ENCODE results near the gene CTNND2. TPM values are rescaled to one million over a fixed set of nuclear protein-coding genes. Genes with fewer than 3 reads are reported as not detected.

Gene CTNND2
- total and polyA plus RNA-seq, 4 donors = 0.03 to 1.0 (median 0.27) TPM

DNA sequence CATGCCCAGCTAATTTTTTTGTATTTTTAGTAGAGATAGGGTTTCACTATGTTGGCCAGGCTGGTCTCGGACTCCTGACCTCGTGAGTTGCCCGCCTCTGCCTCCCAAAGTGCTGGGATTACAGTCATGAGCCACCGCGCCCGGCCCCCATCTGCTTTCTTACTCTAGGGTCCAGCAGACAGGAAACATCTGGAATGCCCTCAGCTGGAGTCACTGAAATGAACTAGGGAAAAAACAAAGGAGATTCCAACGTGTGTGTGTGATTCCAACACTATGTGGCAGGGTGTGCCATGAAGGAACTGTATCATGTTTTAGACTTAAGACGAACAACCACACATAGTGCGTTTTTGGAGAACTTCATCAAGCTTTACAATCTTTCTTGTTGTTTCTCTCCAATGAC lies 603.1 kb downstream of the CTNND2 start:
- H3K4me3 ChIP-seq (ENCODE audit: low read length in 2 of 2) = no peak overlapping the region
- intact Hi-C loops (cut with DNase I) = no loop called here
- no peak for ATAC-seq (ENCODE audit: low FRiP score)
- no peaks in the 10 kb centered on the region for H3K36me3 ChIP-seq (ENCODE audit: control insufficient read depth in 1 of 2, insufficient read depth in 2 of 2, low read length in 1 of 2)
- no peak for DNase-seq
- 67 to 77% methylated on average over 9 of the region's 9 CpGs for WGBS, 2 donors
- no peaks in the 10 kb centered on the region for H3K4me1 ChIP-seq (ENCODE audit: control insufficient read depth in 1 of 2, insufficient read depth in 2 of 2, low read length in 2 of 2)
- H3K27me3 ChIP-seq (ENCODE audit: control insufficient read depth in 1 of 2, insufficient read depth in 2 of 2, low read length in 1 of 2) = no peaks in the 10 kb centered on the region
- no peaks in the 10 kb centered on the region for H3K9me3 ChIP-seq (ENCODE audit: control insufficient read depth, low read length)
- H3K27ac ChIP-seq (ENCODE audit: low read depth in 1 of 2, low read length in 2 of 2) = no peak overlapping the region

DNA sequence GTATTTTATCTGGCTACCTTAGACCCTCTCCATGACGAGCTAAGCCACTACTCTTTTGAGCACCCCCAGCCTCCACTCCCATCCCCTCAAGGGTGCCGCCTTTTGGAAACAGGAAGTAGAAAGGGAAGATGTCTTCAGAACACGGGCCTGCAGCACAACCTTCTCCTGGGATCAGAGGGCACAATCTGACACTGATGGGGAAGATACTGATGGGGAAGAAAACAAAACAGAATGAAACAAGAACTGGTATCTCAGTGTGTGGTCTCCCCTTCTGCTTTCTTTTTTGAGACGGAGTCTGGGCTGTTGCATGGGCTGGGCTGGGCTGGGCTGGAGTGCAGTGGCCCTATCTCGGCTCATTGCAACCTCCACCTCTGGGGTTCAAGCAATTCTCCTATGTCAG lies 603.5 kb downstream of the CTNND2 start:
- H3K36me3 ChIP-seq (ENCODE audit: control insufficient read depth in 1 of 2, insufficient read depth in 2 of 2, low read length in 1 of 2) = no peaks in the 10 kb centered on the region
- H3K9me3 ChIP-seq (ENCODE audit: control insufficient read depth, low read length) = no peaks in the 10 kb centered on the region
- H3K4me1 ChIP-seq (ENCODE audit: control insufficient read depth in 1 of 2, insufficient read depth in 2 of 2, low read length in 2 of 2) = no peaks in the 10 kb centered on the region
- no peak overlapping the region for H3K27ac ChIP-seq (ENCODE audit: low read depth in 1 of 2, low read length in 2 of 2)
- no peak overlapping the region for H3K4me3 ChIP-seq (ENCODE audit: low read length in 2 of 2)
- WGBS, 2 donors = 66 to 73% methylated on average over 5 of the region's 5 CpGs
- DNase-seq (no peak), ATAC-seq (ENCODE audit: low FRiP score) (no peak)
- H3K27me3 ChIP-seq (ENCODE audit: control insufficient read depth in 1 of 2, insufficient read depth in 2 of 2, low read length in 1 of 2) = no peaks in the 10 kb centered on the region
- intact Hi-C loops (cut with DNase I) = no loop called here

DNA sequence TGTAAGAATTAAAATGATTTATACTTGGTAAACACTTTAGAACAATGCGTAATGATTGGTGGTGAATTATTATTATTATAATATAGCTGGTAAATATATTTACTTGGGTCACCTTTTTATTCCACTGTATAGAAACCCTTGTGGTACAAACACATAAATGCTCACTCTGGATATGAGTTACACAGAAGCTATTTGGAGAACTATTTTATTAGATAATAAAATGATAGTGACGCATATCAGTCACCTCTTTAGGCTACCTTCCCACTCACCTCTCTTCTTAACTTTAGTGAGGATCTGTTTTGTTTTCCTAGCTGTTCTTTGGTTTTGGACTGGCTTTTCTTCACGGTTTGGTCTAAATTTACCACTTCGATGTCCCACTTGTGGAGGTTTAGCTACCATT lies 605.4 kb downstream of the CTNND2 start:
- no peak overlapping the region for H3K4me3 ChIP-seq (ENCODE audit: low read length in 2 of 2)
- intact Hi-C loops (cut with DNase I) = no loop called here
- ATAC-seq (ENCODE audit: low FRiP score) = no peak
- no peak for DNase-seq
- WGBS, 2 donors = 89 to 94% methylated on average over 4 of the region's 4 CpGs
- no peaks in the 10 kb centered on the region for H3K36me3 ChIP-seq (ENCODE audit: control insufficient read depth in 1 of 2, insufficient read depth in 2 of 2, low read length in 1 of 2)
- no peaks in the 10 kb centered on the region for H3K4me1 ChIP-seq (ENCODE audit: control insufficient read depth in 1 of 2, insufficient read depth in 2 of 2, low read length in 2 of 2)
- no peak overlapping the region for H3K27ac ChIP-seq (ENCODE audit: low read depth in 1 of 2, low read length in 2 of 2)
- no peaks in the 10 kb centered on the region for H3K9me3 ChIP-seq (ENCODE audit: control insufficient read depth, low read length)
- H3K27me3 ChIP-seq (ENCODE audit: control insufficient read depth in 1 of 2, insufficient read depth in 2 of 2, low read length in 1 of 2) = no peaks in the 10 kb centered on the region

DNA sequence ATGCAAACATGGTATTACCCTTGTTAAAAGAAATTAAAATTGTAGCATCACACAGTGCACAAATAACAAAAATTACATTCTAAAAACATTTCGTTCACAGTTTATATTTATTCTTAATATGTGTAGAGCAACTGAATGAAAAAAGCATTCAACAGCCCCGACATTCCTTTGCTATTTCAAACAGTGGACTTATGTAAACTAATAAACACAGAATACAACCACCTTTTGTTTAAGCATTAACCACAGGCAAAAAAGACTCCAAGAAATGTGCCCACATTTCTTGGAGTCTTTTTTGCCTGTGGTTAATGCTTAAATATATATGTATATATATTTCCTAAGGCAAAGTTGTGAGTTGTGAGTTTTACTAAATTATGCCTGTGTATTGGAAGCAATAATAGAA lies 610.7 kb downstream of the CTNND2 start:
- DNase-seq (no peak), ATAC-seq (ENCODE audit: low FRiP score) (no peak)
- intact Hi-C loops (cut with DNase I) = no loop called here
- H3K4me3 ChIP-seq (ENCODE audit: low read length in 2 of 2) = no peak overlapping the region
- H3K4me1 ChIP-seq (ENCODE audit: control insufficient read depth in 1 of 2, insufficient read depth in 2 of 2, low read length in 2 of 2) = no peaks in the 10 kb centered on the region
- no peaks in the 10 kb centered on the region for H3K9me3 ChIP-seq (ENCODE audit: control insufficient read depth, low read length)
- no peaks in the 10 kb centered on the region for H3K36me3 ChIP-seq (ENCODE audit: control insufficient read depth in 1 of 2, insufficient read depth in 2 of 2, low read length in 1 of 2)
- 43 to 44% methylated on average over 2 of the region's 2 CpGs for WGBS, 2 donors
- H3K27me3 ChIP-seq (ENCODE audit: control insufficient read depth in 1 of 2, insufficient read depth in 2 of 2, low read length in 1 of 2) = no peaks in the 10 kb centered on the region
- no peak overlapping the region for H3K27ac ChIP-seq (ENCODE audit: low read depth in 1 of 2, low read length in 2 of 2)

DNA sequence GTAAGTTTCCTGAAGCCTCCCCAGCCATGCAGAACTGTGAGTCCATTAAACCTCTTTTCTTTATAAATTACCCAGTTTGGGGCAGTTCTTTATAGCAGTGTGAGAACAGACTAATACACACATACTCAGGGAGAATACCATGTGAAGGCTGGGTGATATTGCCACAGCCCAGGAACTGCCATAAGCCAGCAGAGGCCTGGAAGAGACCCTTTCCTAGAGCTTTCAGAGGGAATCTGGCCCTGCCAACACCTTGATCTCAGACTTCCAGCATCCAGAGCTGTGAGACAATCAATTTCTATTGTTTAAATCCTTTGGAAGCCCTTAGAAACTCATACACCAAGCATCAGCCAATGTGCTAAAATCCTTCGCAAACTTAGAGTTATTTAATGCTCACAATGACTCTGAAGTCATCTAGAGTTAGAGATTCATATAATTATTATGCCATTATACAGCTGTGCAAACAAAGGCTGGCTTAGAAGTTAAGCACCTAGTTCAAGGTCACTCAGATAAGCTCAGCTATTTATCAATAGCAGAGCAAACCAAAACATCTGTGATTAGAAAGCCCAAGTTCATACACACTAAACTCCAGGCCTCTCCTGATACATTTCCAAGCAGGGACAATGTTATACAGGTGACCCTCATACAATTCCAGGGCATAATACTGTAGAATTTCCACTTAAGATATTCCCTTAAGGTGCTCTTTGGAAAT lies 611.4 kb downstream of the CTNND2 start:
- H3K9me3 ChIP-seq (ENCODE audit: control insufficient read depth, low read length) = no peaks in the 10 kb centered on the region
- H3K27me3 ChIP-seq (ENCODE audit: control insufficient read depth in 1 of 2, insufficient read depth in 2 of 2, low read length in 1 of 2) = no peaks in the 10 kb centered on the region
- H3K4me1 ChIP-seq (ENCODE audit: control insufficient read depth in 1 of 2, insufficient read depth in 2 of 2, low read length in 2 of 2) = no peaks in the 10 kb centered on the region
- no peak for ATAC-seq (ENCODE audit: low FRiP score)
- no peak overlapping the region for H3K4me3 ChIP-seq (ENCODE audit: low read length in 2 of 2)
- no peaks in the 10 kb centered on the region for H3K36me3 ChIP-seq (ENCODE audit: control insufficient read depth in 1 of 2, insufficient read depth in 2 of 2, low read length in 1 of 2)
- no peak overlapping the region for H3K27ac ChIP-seq (ENCODE audit: low read depth in 1 of 2, low read length in 2 of 2)
- intact Hi-C loops (cut with DNase I) = no loop called here
- 86 to 90% methylated on average over 1 of the region's 1 CpG for WGBS, 2 donors
- DNase-seq = no peak

DNA sequence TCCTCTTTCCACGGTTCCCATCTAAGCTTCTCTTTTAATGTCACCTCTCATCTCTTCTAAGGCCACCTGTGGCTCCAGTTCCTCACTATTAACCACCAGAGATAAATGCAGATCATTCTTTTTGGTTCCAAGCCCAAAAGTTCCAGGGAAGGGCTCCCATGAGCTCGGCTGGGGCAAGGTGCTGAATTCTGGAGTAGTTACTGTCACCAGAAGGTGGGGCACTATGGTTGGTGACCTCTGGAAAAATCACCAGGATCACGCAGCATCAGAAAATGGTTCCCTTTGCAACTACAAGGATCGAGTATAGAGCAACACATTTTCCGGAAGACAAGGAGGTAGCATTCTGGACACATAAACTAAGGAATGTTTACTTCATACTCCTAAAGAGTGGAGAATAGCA lies 614.5 kb downstream of the CTNND2 start:
- no peaks in the 10 kb centered on the region for H3K4me1 ChIP-seq (ENCODE audit: control insufficient read depth in 1 of 2, insufficient read depth in 2 of 2, low read length in 2 of 2)
- 79 to 86% methylated on average over 5 of the region's 5 CpGs for WGBS, 2 donors
- DNase-seq (no peak), ATAC-seq (ENCODE audit: low FRiP score) (no peak)
- peaks cover 0 to 2% of the 10 kb centered on the region in 2 donors for H3K27me3 ChIP-seq (ENCODE audit: control insufficient read depth in 1 of 2, insufficient read depth in 2 of 2, low read length in 1 of 2)
- intact Hi-C loops (cut with DNase I) = no loop called here
- H3K9me3 ChIP-seq (ENCODE audit: control insufficient read depth, low read length) = peaks cover 2% of the 10 kb centered on the region
- no peak overlapping the region for H3K4me3 ChIP-seq (ENCODE audit: low read length in 2 of 2)
- no peaks in the 10 kb centered on the region for H3K36me3 ChIP-seq (ENCODE audit: control insufficient read depth in 1 of 2, insufficient read depth in 2 of 2, low read length in 1 of 2)
- no peak overlapping the region for H3K27ac ChIP-seq (ENCODE audit: low read depth in 1 of 2, low read length in 2 of 2)

DNA sequence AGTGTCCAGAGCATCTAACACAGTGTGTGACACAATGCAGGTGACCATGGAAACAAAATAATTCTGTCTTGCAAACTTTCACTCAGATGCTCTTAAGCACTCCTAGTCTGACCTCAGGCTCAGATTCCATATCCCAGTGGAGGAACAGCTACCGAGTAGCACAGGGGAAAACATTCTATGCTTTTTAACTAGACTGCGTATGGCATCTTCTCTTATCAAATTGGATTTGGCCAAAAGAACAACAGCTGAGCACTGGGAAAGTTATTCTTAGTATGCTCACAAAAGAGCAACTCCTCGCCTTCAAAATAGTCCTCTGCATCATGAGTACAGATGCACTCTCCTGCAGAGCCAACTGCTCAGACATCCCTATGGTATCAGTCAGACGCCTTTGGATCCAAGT lies 615.0 kb downstream of the CTNND2 start:
- no peaks in the 10 kb centered on the region for H3K36me3 ChIP-seq (ENCODE audit: control insufficient read depth in 1 of 2, insufficient read depth in 2 of 2, low read length in 1 of 2)
- H3K4me3 ChIP-seq (ENCODE audit: low read length in 2 of 2) = no peak overlapping the region
- no peak overlapping the region for H3K27ac ChIP-seq (ENCODE audit: low read depth in 1 of 2, low read length in 2 of 2)
- ATAC-seq (ENCODE audit: low FRiP score) = no peak
- 21 to 25% methylated on average over 4 of the region's 4 CpGs for WGBS, 2 donors
- intact Hi-C loops (cut with DNase I) = no loop called here
- peaks cover 4% of the 10 kb centered on the region for H3K9me3 ChIP-seq (ENCODE audit: control insufficient read depth, low read length)
- H3K27me3 ChIP-seq (ENCODE audit: control insufficient read depth in 1 of 2, insufficient read depth in 2 of 2, low read length in 1 of 2) = peaks cover 0 to 2% of the 10 kb centered on the region in 2 donors
- H3K4me1 ChIP-seq (ENCODE audit: control insufficient read depth in 1 of 2, insufficient read depth in 2 of 2, low read length in 2 of 2) = no peaks in the 10 kb centered on the region
- DNase-seq = no peak

DNA sequence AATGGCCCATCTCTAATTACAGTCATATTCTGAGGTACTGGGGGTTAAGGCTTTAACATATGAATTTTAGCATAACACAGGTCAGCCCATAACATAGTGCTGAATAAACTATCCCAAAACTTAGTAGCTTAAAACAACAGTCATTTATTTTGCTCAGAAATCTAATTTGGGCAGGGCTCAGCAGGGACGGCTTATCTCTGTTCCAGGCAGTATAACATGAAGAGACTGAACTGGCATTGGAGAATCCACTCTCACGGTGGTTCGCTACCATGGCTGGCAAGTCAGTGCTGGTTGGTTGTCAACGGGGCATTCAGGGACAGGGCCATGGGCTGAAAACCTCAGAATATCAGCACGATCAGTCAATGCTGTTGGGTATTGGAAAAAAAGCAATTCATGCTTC lies 622.4 kb downstream of the CTNND2 start:
- peaks cover 8% of the 10 kb centered on the region for H3K9me3 ChIP-seq (ENCODE audit: control insufficient read depth, low read length)
- H3K27ac ChIP-seq (ENCODE audit: low read depth in 1 of 2, low read length in 2 of 2) = no peak overlapping the region
- WGBS, 2 donors = 86 to 90% methylated on average over 5 of the region's 5 CpGs
- DNase-seq (no peak), ATAC-seq (ENCODE audit: low FRiP score) (no peak)
- intact Hi-C loops (cut with DNase I) = no loop called here
- H3K4me1 ChIP-seq (ENCODE audit: control insufficient read depth in 1 of 2, insufficient read depth in 2 of 2, low read length in 2 of 2) = no peaks in the 10 kb centered on the region
- peaks cover 0 to 4% of the 10 kb centered on the region in 2 donors for H3K27me3 ChIP-seq (ENCODE audit: control insufficient read depth in 1 of 2, insufficient read depth in 2 of 2, low read length in 1 of 2)
- no peak overlapping the region for H3K4me3 ChIP-seq (ENCODE audit: low read length in 2 of 2)
- no peaks in the 10 kb centered on the region for H3K36me3 ChIP-seq (ENCODE audit: control insufficient read depth in 1 of 2, insufficient read depth in 2 of 2, low read length in 1 of 2)

DNA sequence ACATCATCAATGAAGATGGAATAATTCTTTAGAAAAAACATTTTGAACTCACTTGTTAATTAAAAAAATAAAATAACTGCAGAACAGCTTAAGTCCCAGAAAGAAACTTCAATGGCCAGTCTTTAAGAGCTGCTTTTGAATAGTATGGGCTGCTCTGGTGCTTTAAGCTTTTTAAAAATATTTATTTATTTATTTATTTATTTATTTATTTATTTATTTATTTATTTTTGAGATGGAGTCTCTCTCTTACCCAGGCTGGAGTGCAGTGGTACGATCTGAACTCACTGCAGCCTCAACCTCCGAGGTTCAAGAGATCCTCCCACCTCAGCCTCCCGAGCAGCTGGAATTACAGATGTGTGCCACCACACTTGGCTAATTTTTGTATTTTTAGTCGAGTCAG lies 626.9 kb downstream of the CTNND2 start:
- ATAC-seq (ENCODE audit: low FRiP score) (no peak), DNase-seq (no peak)
- Histone ChIP-seq H3K36me3 (ENCODE audit: control insufficient read depth in 1 of 2, insufficient read depth in 2 of 2, low read length in 1 of 2) (no peaks in the 10 kb centered on the region), H3K4me3 (ENCODE audit: low read length in 2 of 2) (no peak overlapping the region), H3K4me1 (ENCODE audit: control insufficient read depth in 1 of 2, insufficient read depth in 2 of 2, low read length in 2 of 2) (no peaks in the 10 kb centered on the region), H3K27me3 (ENCODE audit: control insufficient read depth in 1 of 2, insufficient read depth in 2 of 2, low read length in 1 of 2) (no peaks in the 10 kb centered on the region), H3K9me3 (ENCODE audit: control insufficient read depth, low read length) (peaks cover 3% of the 10 kb centered on the region), H3K27ac (ENCODE audit: low read depth in 1 of 2, low read length in 2 of 2) (no peak overlapping the region)
- 85 to 93% methylated on average over 4 of the region's 4 CpGs for WGBS, 2 donors
- intact Hi-C loops (cut with DNase I) = no loop called here
